Measurements from ENCODE around the gene ATP6V1D.
"Not testable (repeated sequence)": the region's sequence is repeated elsewhere in the genome, so short reads cannot be mapped to it uniquely, and the experiment has no call there.

ATP6V1D gene

GRCh38 chr14:67357186-67357968 is 2.2 kb downstream of the ATP6V1D start:
- DNase-seq (ENCODE audit: insufficient read length, low spot score) (no peak), FAIRE-seq (no peak)
- no peak for TF ChIP-seq POLR2A (IDR thresholded peaks at IDR 0.05; ENCODE audit: low read depth, low read length)

DNA sequence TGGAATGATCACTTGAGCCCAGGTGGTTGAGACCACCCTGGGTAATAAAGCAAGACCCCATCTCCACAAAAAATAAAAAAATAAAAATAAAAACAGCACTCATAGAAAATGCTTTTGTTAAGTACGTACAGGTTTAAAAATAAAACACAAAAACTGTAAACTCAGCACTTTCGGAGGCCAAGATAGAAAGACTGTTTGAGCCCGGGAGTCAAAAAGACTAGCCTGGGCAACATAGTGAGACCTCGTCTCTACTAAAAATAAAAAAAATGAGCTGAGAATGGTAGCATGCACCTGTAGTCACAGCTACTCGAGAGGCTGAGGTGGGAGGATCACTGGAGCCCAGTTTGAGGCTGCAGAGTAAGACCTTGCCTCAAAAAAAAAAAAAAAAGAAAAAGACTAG is 7.5 kb downstream of the ATP6V1D start:
- DNase-seq (ENCODE audit: insufficient read length, low spot score) (no peak), FAIRE-seq (no peak)
- no peak for TF ChIP-seq POLR2A (IDR thresholded peaks at IDR 0.05; ENCODE audit: low read depth, low read length)

GRCh38 chr14:67345583-67345982 is 14.0 kb downstream of the ATP6V1D start:
- no peak for DNase-seq (ENCODE audit: insufficient read length, low spot score)
- no peak for FAIRE-seq
- no peak for TF ChIP-seq POLR2A (IDR thresholded peaks at IDR 0.05; ENCODE audit: low read depth, low read length)

GRCh38 chr14:67343601-67344230 is 15.9 kb downstream of the ATP6V1D start:
- no peak for TF ChIP-seq POLR2A (IDR thresholded peaks at IDR 0.05; ENCODE audit: low read depth, low read length)
- FAIRE-seq, result no peak

DNA sequence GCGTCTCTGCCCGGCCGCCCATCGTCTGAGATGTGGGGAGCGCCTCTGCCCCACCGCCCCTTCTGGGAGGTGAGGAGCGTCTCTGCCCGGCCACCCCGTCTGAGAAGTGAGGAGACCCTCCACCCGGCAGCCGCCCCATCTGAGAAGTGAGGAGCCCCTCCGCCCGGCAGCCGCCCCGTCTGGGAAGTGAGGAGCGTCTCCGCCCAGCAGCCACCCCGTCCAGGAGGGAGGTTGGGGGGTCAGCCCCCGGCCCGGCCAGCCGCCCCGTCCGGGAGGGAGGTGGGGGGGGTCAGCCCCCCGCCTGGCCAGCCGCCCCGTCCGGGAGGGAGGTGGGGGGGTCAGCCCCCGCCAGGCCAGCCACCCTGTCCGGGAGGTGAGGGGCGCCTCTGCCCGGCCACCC is 18.4 kb downstream of the ATP6V1D start:
- DNase-seq (ENCODE audit: insufficient read length, low spot score); FAIRE-seq: not testable (repeated sequence)

More at GRCh38 chr14:67343601-67344230, 15.9 kb downstream of the ATP6V1D start:
- DNase-seq (ENCODE audit: insufficient read length, low spot score), result no peak

GRCh38 chr14:67335781-67336180 is 23.8 kb downstream of the ATP6V1D start:
- DNase-seq (ENCODE audit: insufficient read length, low spot score) (no peak), FAIRE-seq (no peak)
- no peak for TF ChIP-seq POLR2A (IDR thresholded peaks at IDR 0.05; ENCODE audit: low read depth, low read length)

GRCh38 chr14:67332468-67332867 is 27.1 kb downstream of the ATP6V1D start:
- no peak for FAIRE-seq
- DNase-seq (ENCODE audit: insufficient read length, low spot score), result no peak
- no peak for TF ChIP-seq POLR2A (IDR thresholded peaks at IDR 0.05; ENCODE audit: low read depth, low read length)

DNA sequence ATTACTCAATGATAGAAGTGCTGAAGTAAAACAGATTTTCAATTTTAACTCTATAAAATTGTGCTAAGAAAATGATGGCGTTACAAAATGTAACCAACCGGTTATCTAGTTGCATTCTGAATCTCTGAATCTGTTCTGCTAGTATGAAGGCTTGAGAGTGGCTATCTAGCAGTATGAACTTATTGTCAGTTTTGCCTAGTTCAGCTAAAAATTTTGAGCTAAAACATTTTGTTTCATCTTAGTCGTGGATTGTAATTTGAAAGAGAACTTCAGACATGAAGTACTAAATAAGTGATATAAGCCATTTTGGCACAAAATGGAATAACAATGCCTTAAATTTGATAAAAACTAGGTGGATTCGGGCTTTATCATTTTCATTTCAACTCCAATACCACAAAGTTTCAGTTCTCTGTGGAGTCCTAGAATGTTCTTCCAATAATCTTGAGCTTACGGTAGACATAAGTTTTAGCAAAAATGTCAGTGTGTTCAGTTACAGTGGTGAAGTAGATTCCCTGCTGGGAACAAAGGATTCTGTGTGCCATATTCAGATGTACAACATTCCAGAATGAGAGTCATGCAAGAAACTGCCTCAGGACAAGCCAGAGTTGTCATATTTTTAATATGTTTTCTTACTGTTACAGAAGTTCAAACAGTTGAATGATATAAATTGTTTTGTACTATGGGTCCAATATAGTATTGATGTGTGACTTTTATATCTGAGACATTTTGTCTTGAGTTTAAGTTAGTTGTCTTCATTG is 28.1 kb downstream of the ATP6V1D start:
- FAIRE-seq, result no peak
- no peak for DNase-seq (ENCODE audit: insufficient read length, low spot score)

DNA sequence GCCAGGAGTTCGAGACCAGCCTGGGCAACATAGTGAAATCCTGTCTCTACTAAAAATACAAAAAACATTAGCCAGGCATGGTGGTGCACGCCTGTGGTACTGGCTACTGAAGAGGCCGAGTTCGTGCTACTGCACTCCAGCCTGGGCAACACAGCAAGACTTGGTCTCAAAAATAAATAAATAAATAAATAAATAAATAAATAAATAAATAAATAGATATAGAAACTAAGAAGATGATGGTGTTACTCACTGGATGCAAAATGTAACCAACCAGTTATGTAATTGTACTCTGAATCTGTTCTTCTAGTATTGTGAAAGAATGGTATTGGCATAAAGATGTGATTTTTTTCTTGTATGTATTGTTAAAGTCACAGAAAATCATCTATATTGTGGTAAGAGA is 29.9 kb downstream of the ATP6V1D start:
- DNase-seq (ENCODE audit: insufficient read length, low spot score); FAIRE-seq: not testable (repeated sequence)

More for the DNA sequence above, 28.1 kb downstream of the ATP6V1D start:
- no peak for TF ChIP-seq POLR2A (IDR thresholded peaks at IDR 0.05; ENCODE audit: low read depth, low read length)

- TF ChIP-seq POLR2A (IDR thresholded peaks at IDR 0.05; ENCODE audit: low read depth, low read length), result no peak
Measured at GRCh38 chr14:67319142-67319541, 40.5 kb downstream of the ATP6V1D start.

GRCh38 chr14:67317822-67318221 is 41.8 kb downstream of the ATP6V1D start:
- DNase-seq (ENCODE audit: insufficient read length, low spot score) (no peak), FAIRE-seq (no peak)
- no peak for TF ChIP-seq POLR2A (IDR thresholded peaks at IDR 0.05; ENCODE audit: low read depth, low read length)

More at GRCh38 chr14:67319142-67319541, 40.5 kb downstream of the ATP6V1D start:
- DNase-seq (ENCODE audit: insufficient read length, low spot score) (no peak), FAIRE-seq (no peak)

GRCh38 chr14:67313153-67313552 is 46.5 kb downstream of the ATP6V1D start:
- no peak for TF ChIP-seq POLR2A (IDR thresholded peaks at IDR 0.05; ENCODE audit: low read depth, low read length)
- FAIRE-seq (no peak), DNase-seq (ENCODE audit: insufficient read length, low spot score) (no peak)

DNA sequence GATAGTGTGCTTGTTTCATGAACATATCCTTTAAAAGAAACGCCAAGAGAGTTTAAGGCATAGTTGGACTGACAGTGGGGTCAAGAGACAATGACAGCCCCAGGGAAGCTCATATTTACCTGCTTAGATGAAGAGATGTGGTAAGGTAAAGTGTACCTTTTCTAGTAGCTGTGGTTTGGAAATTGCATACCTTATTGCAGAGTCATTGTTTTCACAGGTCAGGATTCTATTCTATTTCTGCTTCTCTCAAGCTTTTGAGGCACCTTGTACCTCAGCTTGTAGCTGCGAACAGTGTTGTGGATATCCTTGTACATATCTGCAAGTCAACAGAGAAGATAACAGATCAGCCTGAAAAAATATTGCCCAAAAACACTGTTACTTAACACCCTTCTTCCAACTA is 47.7 kb downstream of the ATP6V1D start:
- no peak for FAIRE-seq
- DNase-seq (ENCODE audit: insufficient read length, low spot score), result no peak
- no peak for TF ChIP-seq POLR2A (IDR thresholded peaks at IDR 0.05; ENCODE audit: low read depth, low read length)
